ENCODE measurements around the gene DIP2B.

DIP2B gene

GRCh38 chr12:50566066-50566465, 61.3 kb downstream of the DIP2B start:
- Mint-ChIP-seq H3K4me1 (peaks cover 38% of the 10 kb centered on the region), H3K4me3 (no peak overlapping the region), H3K9me3 (no peaks in the 10 kb centered on the region), H3K27ac (peak overlapping the region; percentile 81), H3K27me3 (no peaks in the 10 kb centered on the region), H3K36me3 (peaks cover 4% of the 10 kb centered on the region)
- no peak for ATAC-seq (ENCODE audit: low read depth)
- DNase-seq (ENCODE audit: low spot score in 2 of 2): no peak

GRCh38 chr12:50567926-50568325, 63.1 kb downstream of the DIP2B start:
- Mint-ChIP-seq H3K27me3 (no peaks in the 10 kb centered on the region), H3K36me3 (peaks cover 4% of the 10 kb centered on the region), H3K4me3 (no peak overlapping the region), H3K4me1 (peaks cover 41% of the 10 kb centered on the region), H3K9me3 (no peaks in the 10 kb centered on the region), H3K27ac (no peak overlapping the region)
- ATAC-seq (ENCODE audit: low read depth): no peak
- DNase-seq (ENCODE audit: low spot score in 2 of 2): no peak

GRCh38 chr12:50568338-50569091, 63.7 kb downstream of the DIP2B start:
- H3K4me1 Mint-ChIP-seq: peaks cover 45% of the 10 kb centered on the region
- no peak for DNase-seq (ENCODE audit: low spot score in 2 of 2)
- H3K27me3 Mint-ChIP-seq: no peaks in the 10 kb centered on the region
- no peak overlapping the region for H3K4me3 Mint-ChIP-seq
- H3K36me3 Mint-ChIP-seq: peaks cover 4% of the 10 kb centered on the region
- no peak overlapping the region for H3K27ac Mint-ChIP-seq
- no peaks in the 10 kb centered on the region for H3K9me3 Mint-ChIP-seq
- no peak for ATAC-seq (ENCODE audit: low read depth)

- ATAC-seq (ENCODE audit: low read depth) (no peak), DNase-seq (ENCODE audit: low spot score in 2 of 2) (no peak)
- H3K27me3 Mint-ChIP-seq: no peaks in the 10 kb centered on the region
- peaks cover 4% of the 10 kb centered on the region for H3K36me3 Mint-ChIP-seq
- H3K4me3 Mint-ChIP-seq: no peak overlapping the region
- H3K27ac Mint-ChIP-seq: no peak overlapping the region
- no peaks in the 10 kb centered on the region for H3K9me3 Mint-ChIP-seq
- H3K4me1 Mint-ChIP-seq: peaks cover 46% of the 10 kb centered on the region
Observed at GRCh38 chr12:50569321-50569720, 64.5 kb downstream of the DIP2B start.

GRCh38 chr12:50569876-50570275, 65.1 kb downstream of the DIP2B start:
- Mint-ChIP-seq H3K4me1 (peaks cover 44% of the 10 kb centered on the region), H3K27ac (no peak overlapping the region), H3K4me3 (no peak overlapping the region), H3K36me3 (peaks cover 4% of the 10 kb centered on the region), H3K27me3 (no peaks in the 10 kb centered on the region), H3K9me3 (no peaks in the 10 kb centered on the region)
- ATAC-seq (ENCODE audit: low read depth) (no peak), DNase-seq (ENCODE audit: low spot score in 2 of 2) (no peak)

DNA sequence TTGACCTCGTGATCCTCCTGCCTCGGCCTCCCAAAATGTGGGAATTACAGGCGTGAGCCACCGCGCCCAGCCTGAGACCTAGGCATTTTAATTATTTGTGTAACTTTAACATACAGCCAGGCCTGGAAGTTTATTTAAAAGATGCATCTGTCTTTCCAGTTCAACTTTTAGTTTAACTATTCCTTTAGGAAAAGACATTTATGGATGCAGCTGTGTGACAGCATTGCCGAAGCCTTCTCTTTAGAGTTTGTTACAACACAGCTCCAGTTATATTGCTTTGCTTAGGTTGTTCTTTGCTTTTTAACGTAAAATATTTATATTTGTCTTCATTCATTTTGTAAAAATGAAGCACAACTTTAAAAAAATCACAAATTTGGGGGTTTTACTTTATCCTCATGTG, 67.0 kb downstream of the DIP2B start:
- Mint-ChIP-seq H3K27me3 (no peaks in the 10 kb centered on the region), H3K4me1 (peaks cover 34% of the 10 kb centered on the region), H3K4me3 (no peak overlapping the region), H3K9me3 (no peaks in the 10 kb centered on the region), H3K36me3 (no peaks in the 10 kb centered on the region), H3K27ac (no peak overlapping the region)
- DNase-seq (ENCODE audit: low spot score in 2 of 2) (no peak), ATAC-seq (ENCODE audit: low read depth) (no peak)

GRCh38 chr12:50572287-50572686, 67.5 kb downstream of the DIP2B start:
- Mint-ChIP-seq H3K27me3 (no peaks in the 10 kb centered on the region), H3K9me3 (no peaks in the 10 kb centered on the region), H3K4me3 (no peak overlapping the region), H3K4me1 (peaks cover 34% of the 10 kb centered on the region), H3K36me3 (no peaks in the 10 kb centered on the region), H3K27ac (peak overlapping the region; percentile 68)
- no peak for DNase-seq (ENCODE audit: low spot score in 2 of 2)
- peak; percentile 42 for ATAC-seq (ENCODE audit: low read depth)

DNA sequence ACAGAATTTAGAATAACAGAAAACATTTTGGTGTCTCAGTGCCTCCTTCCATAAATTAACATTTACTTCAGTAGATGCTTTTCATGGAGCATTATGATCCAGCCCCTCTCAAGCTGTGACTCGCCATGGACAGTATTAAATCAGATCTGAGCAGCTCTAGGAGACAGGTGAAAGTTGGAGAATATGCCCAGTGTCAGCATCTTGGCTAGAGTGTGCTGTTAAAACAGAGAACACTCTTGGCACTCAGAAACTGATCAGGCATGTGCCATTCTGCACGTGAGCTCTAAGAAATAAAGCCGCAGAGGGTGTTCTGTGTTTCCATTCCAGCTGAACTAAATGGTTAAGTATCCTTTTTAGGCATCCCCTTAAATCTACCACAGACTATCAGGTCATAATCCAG, 68.0 kb downstream of the DIP2B start:
- Mint-ChIP-seq H3K27me3 (no peaks in the 10 kb centered on the region), H3K36me3 (no peaks in the 10 kb centered on the region), H3K27ac (peak overlapping the region; percentile 68), H3K9me3 (no peaks in the 10 kb centered on the region), H3K4me3 (no peak overlapping the region), H3K4me1 (peaks cover 32% of the 10 kb centered on the region)
- DNase-seq (ENCODE audit: low spot score in 2 of 2) (no peak), ATAC-seq (ENCODE audit: low read depth) (no peak)

GRCh38 chr12:50573271-50573670, 68.5 kb downstream of the DIP2B start:
- Mint-ChIP-seq H3K36me3 (no peaks in the 10 kb centered on the region), H3K27me3 (no peaks in the 10 kb centered on the region), H3K4me1 (peaks cover 28% of the 10 kb centered on the region), H3K27ac (peak overlapping the region; percentile 68), H3K4me3 (no peak overlapping the region), H3K9me3 (no peaks in the 10 kb centered on the region)
- DNase-seq (ENCODE audit: low spot score in 2 of 2) (no peak), ATAC-seq (ENCODE audit: low read depth) (no peak)

- no peak overlapping the region for H3K27ac Mint-ChIP-seq
- peaks cover 27% of the 10 kb centered on the region for H3K4me1 Mint-ChIP-seq
- no peak overlapping the region for H3K4me3 Mint-ChIP-seq
- H3K9me3 Mint-ChIP-seq: no peaks in the 10 kb centered on the region
- ATAC-seq (ENCODE audit: low read depth) (no peak), DNase-seq (ENCODE audit: low spot score in 2 of 2) (no peak)
- no peaks in the 10 kb centered on the region for H3K36me3 Mint-ChIP-seq
- H3K27me3 Mint-ChIP-seq: no peaks in the 10 kb centered on the region
Observed at GRCh38 chr12:50574601-50575348, 70.0 kb downstream of the DIP2B start.

DNA sequence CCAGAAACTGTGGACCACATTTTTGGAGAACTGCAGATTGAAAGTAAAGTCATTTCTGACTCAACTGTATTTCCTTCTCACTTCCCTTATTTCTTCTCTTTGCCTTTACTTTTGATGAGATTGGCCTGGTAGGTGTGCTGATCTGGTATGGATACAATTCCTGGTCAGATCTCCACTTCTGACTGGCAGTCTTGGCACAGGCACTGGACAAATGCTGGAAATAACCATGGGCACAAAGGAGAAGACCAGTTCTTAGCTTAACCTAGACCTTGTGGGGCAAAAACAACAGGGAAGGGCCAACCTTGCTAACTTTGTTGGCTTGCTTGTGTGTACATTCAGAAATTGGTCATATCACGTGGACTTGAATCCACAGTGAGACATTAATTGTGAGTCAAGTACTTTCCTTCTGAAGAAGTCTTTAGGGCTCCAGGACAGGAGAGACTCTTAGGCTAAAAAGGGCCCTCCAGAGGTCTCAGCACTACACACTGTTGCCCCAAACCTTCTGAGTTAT, 75.0 kb downstream of the DIP2B start:
- Mint-ChIP-seq H3K9me3 (no peaks in the 10 kb centered on the region), H3K4me3 (no peak overlapping the region), H3K27ac (no peak overlapping the region), H3K27me3 (no peaks in the 10 kb centered on the region), H3K36me3 (no peaks in the 10 kb centered on the region), H3K4me1 (peaks cover 8% of the 10 kb centered on the region)
- DNase-seq (ENCODE audit: low spot score in 2 of 2): no peak
- ATAC-seq (ENCODE audit: low read depth): peak; percentile 17

- Mint-ChIP-seq H3K27me3 (no peaks in the 10 kb centered on the region), H3K4me3 (no peak overlapping the region), H3K9me3 (no peaks in the 10 kb centered on the region), H3K4me1 (peaks cover 5% of the 10 kb centered on the region), H3K27ac (no peak overlapping the region), H3K36me3 (no peaks in the 10 kb centered on the region)
- DNase-seq (ENCODE audit: low spot score in 2 of 2): no peak
- ATAC-seq (ENCODE audit: low read depth): no peak
Observed at GRCh38 chr12:50580436-50580835, 75.7 kb downstream of the DIP2B start.

GRCh38 chr12:50581226-50582184, 76.7 kb downstream of the DIP2B start:
- peaks cover 5% of the 10 kb centered on the region for H3K4me1 Mint-ChIP-seq
- no peaks in the 10 kb centered on the region for H3K36me3 Mint-ChIP-seq
- H3K9me3 Mint-ChIP-seq: no peaks in the 10 kb centered on the region
- no peaks in the 10 kb centered on the region for H3K27me3 Mint-ChIP-seq
- DNase-seq (ENCODE audit: low spot score in 2 of 2) (no peak), ATAC-seq (ENCODE audit: low read depth) (no peak)
- no peak overlapping the region for H3K27ac Mint-ChIP-seq
- no peak overlapping the region for H3K4me3 Mint-ChIP-seq

GRCh38 chr12:50584135-50584534, 79.3 kb downstream of the DIP2B start:
- no peak for DNase-seq (ENCODE audit: low spot score in 2 of 2)

More at GRCh38 chr12:50584135-50584534, 79.3 kb downstream of the DIP2B start:
- ATAC-seq (ENCODE audit: low read depth): no peak
- Mint-ChIP-seq H3K4me1 (peaks cover 9% of the 10 kb centered on the region), H3K36me3 (no peaks in the 10 kb centered on the region), H3K9me3 (no peaks in the 10 kb centered on the region), H3K27me3 (no peaks in the 10 kb centered on the region), H3K27ac (no peak overlapping the region), H3K4me3 (no peak overlapping the region)
